ENCODE measurements around the gene IFI30.

IFI30 gene

DNA sequence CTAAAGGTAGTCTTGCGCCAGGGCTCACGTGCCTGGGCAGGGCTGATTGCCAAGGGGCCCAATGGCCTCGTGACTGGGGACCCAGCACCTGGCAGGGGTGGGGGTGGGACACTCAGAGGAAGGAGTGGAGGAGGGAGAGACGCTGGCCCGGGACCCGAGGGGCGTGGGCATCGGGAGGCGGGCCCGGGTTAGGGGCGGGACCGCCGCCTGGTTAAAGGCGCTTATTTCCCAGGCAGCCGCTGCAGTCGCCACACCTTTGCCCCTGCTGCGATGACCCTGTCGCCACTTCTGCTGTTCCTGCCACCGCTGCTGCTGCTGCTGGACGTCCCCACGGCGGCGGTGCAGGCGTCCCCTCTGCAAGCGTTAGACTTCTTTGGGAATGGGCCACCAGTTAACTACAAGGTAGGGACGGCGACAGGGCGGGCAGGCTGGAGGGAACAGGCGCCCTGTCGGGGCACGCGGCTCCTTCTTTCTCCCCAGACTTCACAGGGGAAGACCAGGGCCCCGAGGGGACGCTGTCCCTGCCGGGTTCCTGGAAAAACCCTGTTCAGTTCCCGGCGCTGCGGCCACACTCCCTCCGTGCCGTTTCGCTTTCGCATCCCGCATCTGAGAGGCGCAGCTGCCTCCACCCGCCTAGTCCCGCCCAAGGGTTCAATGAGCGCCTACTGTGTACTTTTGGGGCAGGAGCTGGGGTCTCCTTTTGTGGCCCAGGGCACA lies at the start of gene IFI30:
TSS of gene IFI30 (plus strand) at position 242 of the 717 bp plus-strand sequence. CDS start at position 271, 29 bp downstream.
- FAIRE-seq (peak; percentile 93), DNase-seq (ENCODE audit: insufficient read length, low spot score) (peak; percentile 78)

DNA sequence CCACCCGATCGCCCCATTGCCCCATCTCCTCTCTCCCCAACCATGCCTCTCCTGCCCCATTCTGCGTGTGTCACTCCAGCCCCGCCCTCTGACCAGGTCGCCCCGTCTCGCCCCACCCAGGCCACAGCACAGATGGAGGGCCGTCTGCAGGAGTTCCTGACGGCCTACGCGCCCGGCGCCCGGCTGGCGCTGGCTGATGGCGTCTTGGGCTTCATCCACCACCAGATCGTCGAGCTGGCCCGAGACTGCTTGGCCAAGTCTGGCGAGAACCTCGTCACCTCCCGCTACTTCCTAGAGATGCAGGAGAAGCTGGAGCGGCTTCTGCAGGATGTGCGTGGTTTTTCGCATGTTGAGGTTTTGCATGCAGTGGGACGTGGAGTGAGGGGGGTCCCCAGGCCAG lies 49.8 kb upstream of the IFI30 start:
- DNase-seq (ENCODE audit: insufficient read length, low spot score) (no peak), FAIRE-seq (no peak)

DNA sequence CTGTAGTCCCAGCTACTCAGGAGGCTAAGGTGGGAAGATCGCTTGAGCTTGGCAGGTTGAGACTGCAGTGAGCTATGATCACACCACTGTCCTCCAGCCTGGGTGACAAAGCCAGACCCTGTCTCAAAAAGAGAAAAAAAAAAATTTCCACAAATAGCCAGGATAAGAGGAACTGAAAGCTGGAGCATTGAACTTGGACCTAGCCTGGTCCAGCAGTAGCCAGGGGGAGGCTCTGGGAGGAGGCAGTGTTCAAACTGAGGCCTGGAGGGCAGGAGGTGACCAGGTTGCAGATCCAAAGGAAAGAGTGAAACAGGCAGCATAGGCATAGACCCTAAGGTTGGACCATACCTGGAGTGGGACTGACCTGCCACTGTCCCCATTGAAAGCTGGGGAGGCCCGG lies 47.5 kb upstream of the IFI30 start:
- no peak for FAIRE-seq

DNA sequence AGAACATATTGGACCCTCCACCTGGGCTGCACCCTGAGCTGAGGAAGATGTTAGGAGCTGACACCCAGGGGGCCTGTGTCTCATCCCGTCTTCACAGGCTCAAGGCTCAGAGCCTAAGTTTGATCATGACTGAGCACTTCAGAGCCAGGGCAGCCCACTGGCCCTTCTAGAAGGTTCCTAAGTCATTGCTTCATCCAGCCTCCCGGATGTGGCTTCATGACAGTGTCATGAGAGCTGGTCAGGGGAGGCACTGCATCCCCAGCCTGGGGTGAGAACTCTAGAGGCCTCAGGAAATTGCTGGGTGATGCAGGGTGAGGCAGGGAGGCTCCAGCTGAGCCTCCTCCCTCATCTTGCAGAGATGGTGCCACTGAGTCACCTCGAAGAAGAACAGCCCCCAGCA lies 45.6 kb upstream of the IFI30 start:
- FAIRE-seq (no peak), DNase-seq (ENCODE audit: insufficient read length, low spot score) (no peak)

More for the DNA sequence above, 47.5 kb upstream of the IFI30 start:
- no peak for DNase-seq (ENCODE audit: insufficient read length, low spot score)

DNA sequence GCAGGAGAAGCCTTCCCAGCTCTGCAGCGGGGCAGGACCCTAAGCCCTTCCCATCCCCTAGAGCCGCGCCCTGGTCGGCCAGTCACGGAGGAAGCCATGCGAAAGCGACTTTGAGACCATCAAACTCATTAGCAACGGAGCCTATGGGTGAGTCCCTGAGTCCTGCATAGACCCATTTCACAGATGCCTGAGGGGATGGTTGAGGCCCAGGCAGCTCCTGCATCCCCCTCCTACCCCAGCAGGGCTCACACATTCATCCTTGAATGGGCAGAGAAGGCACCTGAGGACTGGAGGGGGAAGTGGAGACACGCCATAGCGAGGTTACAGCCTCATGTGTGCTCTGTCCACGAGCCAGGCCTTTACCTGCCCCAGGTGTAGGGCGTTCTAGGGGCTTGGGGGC lies 44.8 kb upstream of the IFI30 start:
- FAIRE-seq (no peak), DNase-seq (ENCODE audit: insufficient read length, low spot score) (no peak)

DNA sequence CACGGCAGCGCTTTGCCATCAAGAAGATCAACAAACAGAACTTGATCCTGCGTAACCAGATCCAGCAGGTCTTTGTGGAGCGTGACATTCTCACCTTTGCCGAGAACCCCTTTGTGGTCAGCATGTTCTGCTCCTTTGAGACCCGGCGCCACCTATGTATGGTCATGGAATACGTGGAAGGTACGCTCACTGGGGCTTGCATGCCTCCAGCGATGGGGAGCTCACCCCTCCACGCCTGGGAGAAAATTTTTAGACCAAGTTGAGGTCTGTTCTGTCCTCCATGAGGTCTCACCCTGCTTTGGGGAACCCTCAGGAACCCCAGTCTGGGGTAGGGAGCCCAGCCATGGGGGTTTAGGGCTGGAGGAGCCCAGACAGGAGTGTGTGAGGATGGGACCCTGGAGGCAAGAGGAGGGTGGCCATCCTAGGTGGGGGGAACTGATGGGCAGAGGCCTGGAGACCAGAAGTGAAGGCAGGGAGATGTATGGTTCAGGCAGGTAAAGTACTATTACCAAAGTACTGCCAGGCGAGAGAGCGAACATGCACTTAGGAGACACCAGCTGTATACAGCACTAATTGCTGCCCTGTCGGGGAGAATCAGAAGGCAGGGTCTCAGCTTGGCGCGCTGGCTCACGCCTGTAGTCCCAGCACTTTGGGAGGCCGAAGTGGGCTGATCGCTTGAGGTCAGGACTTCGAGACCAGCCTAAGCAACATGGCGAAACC lies 42.9 kb upstream of the IFI30 start:
- FAIRE-seq: no peak

DNA sequence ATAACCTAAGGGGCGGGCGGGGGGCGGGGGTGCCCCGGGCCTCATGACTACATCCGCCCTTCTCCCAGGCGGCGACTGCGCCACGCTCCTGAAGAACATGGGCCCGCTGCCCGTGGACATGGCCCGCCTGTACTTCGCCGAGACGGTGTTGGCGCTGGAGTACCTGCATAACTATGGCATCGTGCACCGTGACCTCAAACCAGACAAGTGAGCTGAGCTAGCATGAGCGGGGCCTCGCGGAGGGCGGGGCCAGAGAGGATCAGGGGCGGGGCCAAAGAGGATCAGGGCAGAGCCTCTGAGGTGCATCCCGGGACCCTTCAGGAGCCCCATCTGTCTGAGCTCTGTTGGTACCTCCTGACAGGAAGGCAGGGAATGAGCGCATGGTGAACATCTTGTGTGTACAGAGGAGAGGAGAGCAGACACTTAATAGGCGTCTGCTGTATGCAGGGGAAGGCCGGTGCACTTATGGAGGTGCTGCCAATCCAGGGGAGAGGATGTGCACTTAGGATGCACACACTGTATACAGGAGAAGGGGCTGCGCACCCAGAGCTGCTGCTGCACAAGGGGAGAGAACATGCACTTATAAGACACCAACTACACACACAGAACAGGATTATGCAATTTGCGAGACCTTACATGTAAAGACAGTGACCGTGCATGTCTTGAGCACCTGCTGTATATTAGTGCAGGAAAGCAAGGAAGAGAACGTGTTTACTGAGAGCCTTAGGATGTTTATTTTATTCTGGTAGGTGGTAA lies 41.6 kb upstream of the IFI30 start:
- DNase-seq (ENCODE audit: insufficient read length, low spot score) (no peak), FAIRE-seq (no peak)

More for the DNA sequence above, 42.9 kb upstream of the IFI30 start:
- no peak for DNase-seq (ENCODE audit: insufficient read length, low spot score)

DNA sequence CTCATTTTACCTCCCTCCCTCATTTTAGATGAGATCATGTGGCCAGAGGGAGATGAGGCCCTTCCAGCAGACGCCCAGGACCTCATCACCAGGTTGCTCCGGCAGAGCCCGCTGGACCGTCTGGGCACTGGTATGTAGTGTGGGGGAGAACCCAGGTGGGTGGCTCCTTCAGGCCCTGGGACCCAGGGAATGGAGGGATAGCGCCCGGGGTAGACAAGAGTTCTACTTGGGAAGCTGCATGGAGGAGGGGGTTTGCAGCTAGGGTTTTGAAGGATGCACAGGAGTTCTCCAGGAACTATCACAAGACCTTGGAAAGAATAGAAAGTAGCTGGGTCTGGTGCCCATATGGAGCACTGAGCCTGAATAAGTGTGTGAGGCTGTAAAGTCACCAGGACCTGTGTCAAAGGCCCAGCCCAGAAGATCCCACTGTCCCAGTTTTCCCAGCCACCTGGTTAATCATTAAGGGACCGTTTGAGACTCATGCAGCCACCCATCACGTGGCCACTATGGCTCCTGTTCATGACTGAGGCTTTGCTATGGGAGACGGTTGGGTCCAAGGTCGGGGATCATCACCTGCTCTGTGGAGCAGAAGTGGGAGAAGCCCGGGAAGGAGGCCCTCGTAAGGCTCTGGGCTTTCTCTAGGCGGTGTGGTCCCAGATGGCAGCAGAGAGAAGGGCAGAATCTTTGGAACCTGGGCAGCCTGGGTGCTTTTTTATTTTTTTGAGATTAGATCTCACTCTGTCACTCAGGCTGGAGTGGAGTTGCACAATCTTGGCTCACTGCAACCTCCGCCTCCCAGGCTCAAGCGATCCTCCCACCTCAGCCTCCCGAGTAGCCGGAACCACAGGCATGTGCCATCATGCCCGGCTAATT lies 37.7 kb upstream of the IFI30 start:
- DNase-seq (ENCODE audit: insufficient read length, low spot score) (no peak), FAIRE-seq (no peak)

DNA sequence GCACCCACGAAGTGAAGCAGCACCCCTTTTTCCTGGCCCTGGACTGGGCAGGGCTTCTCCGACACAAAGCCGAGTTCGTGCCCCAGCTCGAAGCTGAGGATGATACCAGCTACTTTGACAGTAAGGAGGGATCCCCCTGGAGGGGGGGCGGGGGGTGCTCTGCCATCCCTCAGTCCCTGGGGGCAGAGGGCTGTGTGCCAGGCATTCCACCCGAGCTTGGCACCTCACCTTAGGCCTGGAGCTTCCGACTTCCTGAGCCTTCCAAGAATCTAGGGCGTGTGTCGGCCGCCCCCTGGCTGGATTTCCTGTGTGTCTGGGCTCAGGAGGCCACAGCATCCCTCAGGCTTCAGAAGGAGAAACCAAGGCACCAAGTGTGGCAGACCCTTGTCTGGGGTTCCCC lies 36.4 kb upstream of the IFI30 start:
- no peak for FAIRE-seq
- DNase-seq (ENCODE audit: insufficient read length, low spot score): no peak

DNA sequence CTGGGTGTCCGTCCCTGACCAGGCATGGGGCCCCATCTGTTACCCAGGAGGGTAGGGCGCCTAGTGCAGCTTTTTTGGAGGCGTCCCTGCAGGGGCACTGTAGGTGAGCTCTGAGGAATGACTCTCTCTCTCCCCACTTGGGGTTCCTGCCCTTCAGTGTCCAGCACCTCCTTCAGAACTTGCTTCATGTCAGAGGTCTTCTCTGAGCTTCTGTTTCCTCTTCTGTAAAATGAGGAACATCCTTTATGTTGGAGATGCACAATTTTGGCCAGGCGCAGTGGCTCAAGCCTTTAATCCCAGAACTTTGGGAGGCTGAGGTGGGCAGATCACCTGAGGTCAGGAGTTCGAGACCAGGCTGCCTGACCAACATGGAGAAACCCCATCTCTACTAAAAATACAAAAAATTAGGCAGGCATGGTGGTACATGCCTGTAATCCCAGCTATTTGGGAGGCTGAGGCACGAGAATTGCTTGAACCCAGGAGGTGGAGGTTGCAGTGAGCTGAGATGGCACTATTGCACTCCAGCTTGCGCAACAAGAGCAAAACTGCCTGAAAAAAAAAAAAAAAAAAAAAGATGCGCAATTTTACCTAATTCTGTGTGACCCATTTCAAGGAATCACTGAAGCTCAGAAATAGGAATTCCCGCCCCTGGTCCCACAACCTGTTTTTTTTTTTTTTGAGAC lies 35.8 kb upstream of the IFI30 start:
- no peak for FAIRE-seq
- no peak for DNase-seq (ENCODE audit: insufficient read length, low spot score)

DNA sequence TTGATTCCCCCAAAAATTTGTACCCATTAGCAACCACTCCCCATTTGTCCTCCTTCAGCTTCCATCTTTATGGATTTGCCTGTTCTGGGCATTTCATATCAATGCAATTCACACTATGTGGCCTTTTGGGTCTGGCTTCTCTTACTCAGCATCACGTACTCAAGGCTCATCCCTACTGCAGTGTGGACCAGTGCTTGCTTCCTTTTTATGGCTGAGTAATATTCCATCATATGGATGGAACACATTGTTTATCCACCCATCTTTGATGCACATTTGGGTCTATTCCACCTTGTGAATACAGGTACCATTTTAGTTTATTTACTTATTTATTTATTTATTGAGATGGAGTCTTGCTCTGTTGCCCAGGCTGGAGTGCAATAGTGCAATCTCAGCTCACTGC lies 33.1 kb upstream of the IFI30 start:
- FAIRE-seq: no peak

DNA sequence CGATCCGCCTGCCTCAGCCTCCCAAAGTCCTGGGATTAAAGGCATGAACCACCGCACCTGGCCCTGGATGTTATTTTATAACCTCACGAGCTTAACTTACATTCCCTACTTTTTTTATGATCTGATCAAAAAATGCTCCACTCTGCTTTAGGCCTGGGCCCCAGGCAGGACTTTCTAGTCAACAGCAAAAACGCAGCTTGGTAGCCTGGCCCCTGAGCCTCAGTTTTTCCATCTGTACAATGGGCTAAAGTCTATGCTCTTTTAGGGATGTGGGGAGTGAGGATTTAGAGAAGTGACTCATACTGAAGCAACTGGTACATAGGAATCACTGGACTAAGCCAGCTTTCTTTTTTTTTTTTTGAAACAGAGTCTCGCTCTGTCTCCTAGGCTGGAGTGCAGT lies 32.6 kb upstream of the IFI30 start:
- DNase-seq (ENCODE audit: insufficient read length, low spot score) (no peak), FAIRE-seq (no peak)

More for the DNA sequence above, 33.1 kb upstream of the IFI30 start:
- DNase-seq (ENCODE audit: insufficient read length, low spot score): no peak

DNA sequence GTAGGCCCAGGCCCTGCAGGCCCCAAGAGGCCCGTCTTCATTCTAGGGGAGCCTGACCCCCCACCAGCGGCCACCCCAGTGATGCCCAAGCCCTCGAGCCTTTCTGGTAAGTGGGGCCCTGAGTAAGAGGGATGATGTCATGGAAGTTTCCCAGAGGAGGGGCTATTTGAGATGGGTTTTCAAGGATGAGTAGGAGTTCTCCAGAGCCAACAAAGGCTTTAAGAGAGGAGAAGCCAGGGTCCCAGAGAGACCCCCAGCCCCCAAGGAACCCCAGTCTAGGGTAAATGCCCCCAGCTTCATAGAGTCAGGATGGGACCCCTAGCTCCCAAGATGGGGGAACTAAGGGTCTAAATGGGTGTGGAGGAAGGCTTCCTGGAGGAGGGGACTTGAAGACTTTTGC lies 29.7 kb upstream of the IFI30 start:
- DNase-seq (ENCODE audit: insufficient read length, low spot score): no peak
- FAIRE-seq: no peak

DNA sequence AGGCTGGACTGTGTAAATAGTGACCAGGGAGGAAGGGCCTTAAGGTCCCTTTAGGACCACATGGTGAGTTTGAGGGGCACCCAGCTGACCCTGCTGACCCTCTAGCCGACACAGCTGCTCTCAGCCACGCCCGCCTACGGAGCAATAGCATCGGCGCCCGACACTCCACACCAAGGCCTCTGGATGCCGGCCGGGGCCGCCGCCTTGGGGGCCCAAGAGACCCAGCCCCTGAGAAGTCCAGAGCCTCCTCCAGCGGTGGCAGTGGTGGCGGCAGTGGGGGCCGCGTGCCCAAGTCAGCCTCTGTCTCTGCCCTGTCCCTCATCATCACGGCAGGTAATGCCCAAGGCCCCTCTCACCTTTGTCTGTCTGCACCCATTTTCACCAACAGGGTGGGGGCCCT lies 29.3 kb upstream of the IFI30 start:
- FAIRE-seq (no peak), DNase-seq (ENCODE audit: insufficient read length, low spot score) (no peak)

DNA sequence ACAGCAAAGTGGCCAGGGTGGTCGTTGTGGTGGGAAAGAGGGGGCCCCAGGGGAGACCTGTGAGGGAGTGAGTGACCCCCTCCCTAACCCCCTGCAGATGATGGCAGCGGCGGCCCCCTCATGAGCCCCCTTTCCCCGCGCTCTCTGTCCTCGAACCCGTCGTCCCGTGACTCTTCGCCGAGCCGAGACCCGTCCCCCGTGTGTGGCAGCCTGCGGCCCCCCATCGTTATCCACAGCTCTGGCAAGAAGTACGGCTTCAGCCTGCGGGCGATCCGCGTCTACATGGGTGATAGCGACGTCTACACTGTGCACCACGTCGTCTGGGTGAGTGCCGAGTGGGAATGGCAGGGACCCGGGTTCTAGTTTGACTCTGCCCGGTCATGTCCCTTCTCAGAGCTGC lies 28.7 kb upstream of the IFI30 start:
- DNase-seq (ENCODE audit: insufficient read length, low spot score) (no peak), FAIRE-seq (no peak)

DNA sequence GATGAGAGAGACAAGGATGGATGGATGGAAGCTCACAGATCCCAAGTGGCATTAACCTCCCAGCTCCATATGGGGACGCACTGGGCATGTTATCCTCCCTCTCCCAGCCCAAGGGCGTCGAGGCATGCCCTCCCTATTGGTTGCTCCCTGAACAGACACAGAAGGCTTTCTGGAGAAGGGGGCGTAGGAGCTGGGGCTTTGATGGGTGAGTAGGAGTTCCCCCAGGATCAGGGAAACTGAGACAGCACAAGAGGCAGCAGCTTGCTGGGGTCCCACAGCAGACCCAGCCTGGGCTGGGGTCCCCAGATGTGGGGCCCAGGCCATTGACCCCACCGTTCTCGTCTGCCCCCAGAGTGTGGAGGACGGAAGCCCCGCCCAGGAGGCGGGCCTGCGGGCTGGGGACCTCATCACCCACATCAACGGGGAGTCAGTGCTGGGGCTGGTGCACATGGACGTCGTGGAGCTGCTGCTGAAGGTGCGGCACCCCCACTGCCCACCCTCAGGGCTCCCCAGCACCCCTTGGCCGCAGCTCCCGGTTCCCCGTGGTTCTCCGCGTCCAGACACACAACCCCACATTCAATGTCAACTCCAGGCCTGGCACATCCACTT lies 28.1 kb upstream of the IFI30 start:
- FAIRE-seq (no peak), DNase-seq (ENCODE audit: insufficient read length, low spot score) (no peak)

DNA sequence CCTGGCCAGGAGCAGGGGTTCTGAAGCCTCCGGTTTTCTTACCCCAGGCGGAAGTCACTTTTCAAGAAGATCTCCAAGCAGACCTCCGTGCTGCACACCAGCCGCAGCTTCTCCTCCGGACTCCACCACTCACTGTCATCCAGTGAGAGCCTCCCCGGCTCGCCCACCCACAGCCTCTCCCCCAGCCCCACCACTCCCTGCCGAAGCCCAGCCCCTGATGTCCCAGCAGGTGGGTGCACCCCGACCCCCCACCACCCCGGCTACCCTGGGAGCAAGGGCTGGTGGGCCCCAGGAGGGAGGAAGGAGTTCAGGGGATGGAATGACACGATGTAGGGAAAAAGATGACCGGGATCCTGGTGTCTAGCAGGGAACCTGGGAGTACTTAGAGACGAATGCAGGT lies 26.2 kb upstream of the IFI30 start:
- FAIRE-seq: no peak
- no peak for DNase-seq (ENCODE audit: insufficient read length, low spot score)

DNA sequence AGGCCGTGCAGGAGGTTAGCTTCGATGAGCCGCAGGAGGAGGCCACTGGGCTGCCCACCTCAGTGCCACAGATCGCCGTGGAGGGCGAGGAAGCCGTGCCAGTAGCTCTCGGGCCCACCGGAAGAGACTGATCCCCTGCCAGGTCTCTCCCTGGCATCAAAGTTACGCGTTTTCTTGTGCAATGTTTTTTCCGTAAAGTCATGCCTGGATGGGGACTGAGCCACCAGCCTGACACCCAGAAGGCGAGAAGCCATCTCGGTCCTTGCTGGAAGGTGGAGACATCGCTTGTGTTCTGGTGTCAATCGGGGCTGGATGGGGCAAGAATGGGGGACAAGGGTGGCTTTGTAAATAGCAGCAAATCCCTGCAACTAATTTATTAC lies 24.0 kb upstream of the IFI30 start:
- FAIRE-seq (no peak), DNase-seq (ENCODE audit: insufficient read length, low spot score) (no peak)

DNA sequence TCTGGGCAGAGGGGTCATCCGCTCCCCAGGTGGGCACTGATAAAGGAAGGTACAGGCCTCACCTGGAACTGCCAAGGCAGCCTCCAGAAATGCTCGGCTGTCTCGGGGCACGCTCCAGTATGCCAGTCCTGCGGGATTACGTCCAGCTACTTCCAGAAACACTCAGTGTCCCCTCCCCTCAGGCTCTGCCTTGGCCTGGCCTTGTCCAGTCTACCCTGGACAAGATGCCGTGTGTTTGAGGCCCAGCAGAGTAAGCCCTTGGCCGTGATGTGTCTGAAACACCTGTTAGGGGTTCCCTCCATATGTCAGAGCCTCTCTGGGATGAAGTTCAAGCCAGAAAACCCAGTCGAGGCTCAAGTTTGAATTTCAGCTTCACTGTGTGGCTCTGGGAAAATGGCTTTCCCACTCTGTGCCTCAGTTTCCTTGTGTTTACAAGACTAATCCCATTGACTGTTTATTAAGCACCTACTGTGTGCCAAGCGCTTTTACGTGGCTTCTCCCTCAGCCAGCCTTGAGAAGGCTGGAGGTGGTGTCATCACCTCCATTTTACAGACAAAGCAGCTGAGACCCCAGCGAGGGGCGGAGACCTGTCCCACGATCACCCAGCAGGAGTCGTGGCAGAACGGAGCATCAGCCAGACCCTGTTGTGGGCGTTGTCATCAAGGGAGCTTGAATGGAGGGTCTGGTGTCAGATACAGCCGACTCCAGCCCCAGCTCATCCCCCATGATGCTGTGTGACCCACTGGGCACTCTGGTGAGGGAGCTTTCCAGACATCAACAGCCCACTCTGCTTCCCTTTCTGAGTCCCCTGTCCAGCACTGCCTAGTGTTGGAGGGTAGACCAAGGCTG lies 22.6 kb upstream of the IFI30 start:
- DNase-seq (ENCODE audit: insufficient read length, low spot score) (no peak), FAIRE-seq (no peak)

Measured in GM19239 (cell line).